Measurements from ENCODE around the gene SPPL3.
"Not testable (repeated sequence)": the region's sequence is repeated elsewhere in the genome, so short reads cannot be mapped to it uniquely, and the experiment has no call there.

The SPPL3 gene

GRCh38 chr12:120917748-120918147 is 13.6 kb upstream of the SPPL3 start:
- no peak overlapping the region for H3K9ac ChIP-seq (ENCODE audit: low read depth, low read length)
- H3K9me3 ChIP-seq (ENCODE audit: insufficient read depth, low read depth, low read length), result 0 out of 2 replicates have a peak, but pooled peaks cover 2% of the 10 kb centered on the region
- H3K4me3 ChIP-seq (ENCODE audit: low read length), result no peak overlapping the region
- WGBS, result 96% methylated on average over 2 of the region's 2 CpGs
- H3K4me1 ChIP-seq (ENCODE audit: insufficient read depth, low read length), result no peaks in the 10 kb centered on the region
- no peak overlapping the region for H3K27ac ChIP-seq (ENCODE audit: low read depth, low read length)
- H3K27me3 ChIP-seq (ENCODE audit: insufficient read depth, low read length), result no peaks in the 10 kb centered on the region
- no peaks in the 10 kb centered on the region for H3K36me3 ChIP-seq (ENCODE audit: insufficient read depth, low read length)

GRCh38 chr12:120916561-120916960 is 12.4 kb upstream of the SPPL3 start:
- Histone ChIP-seq H3K27me3 (ENCODE audit: insufficient read depth, low read length) (no peaks in the 10 kb centered on the region), H3K9ac (ENCODE audit: low read depth, low read length) (no peak overlapping the region)
- WGBS, result 94% methylated on average over 14 of the region's 14 CpGs

DNA sequence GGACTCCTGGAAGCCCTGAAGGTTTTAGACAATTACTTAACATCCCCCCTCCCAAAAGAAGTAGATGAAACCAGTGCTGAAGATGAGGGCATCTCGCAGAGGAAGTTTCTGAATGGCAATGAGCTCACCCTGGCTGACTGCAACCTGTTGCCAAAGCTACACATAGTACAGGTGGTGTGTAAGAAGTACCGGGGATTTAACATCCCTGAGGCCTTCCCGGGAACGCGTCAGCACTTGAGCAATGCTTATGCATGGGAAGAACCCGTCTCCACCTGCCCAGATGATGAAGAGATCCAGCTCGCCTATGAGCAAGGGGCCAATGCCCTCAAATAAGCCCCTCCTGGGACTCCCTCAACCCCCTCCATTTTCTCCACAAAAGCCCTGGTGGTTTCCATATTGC is 10.6 kb upstream of the SPPL3 start:
- Histone ChIP-seq H3K4me3 (ENCODE audit: low read length) (no peak overlapping the region), H3K27me3 (ENCODE audit: insufficient read depth, low read length) (no peaks in the 10 kb centered on the region), H3K36me3 (ENCODE audit: insufficient read depth, low read length) (no peaks in the 10 kb centered on the region), H3K9ac (ENCODE audit: low read depth, low read length) (no peak overlapping the region), H3K9me3 (ENCODE audit: insufficient read depth, low read depth, low read length) (0 out of 2 replicates have a peak, but pooled peaks cover 2% of the 10 kb centered on the region), H3K4me1 (ENCODE audit: insufficient read depth, low read length) (no peaks in the 10 kb centered on the region), H3K27ac (ENCODE audit: low read depth, low read length) (no peak overlapping the region)
- 91% methylated on average over 7 of the region's 7 CpGs for WGBS

More at GRCh38 chr12:120916561-120916960, 12.4 kb upstream of the SPPL3 start:
- Histone ChIP-seq H3K4me1 (ENCODE audit: insufficient read depth, low read length) (no peaks in the 10 kb centered on the region), H3K4me3 (ENCODE audit: low read length) (no peak overlapping the region), H3K36me3 (ENCODE audit: insufficient read depth, low read length) (no peaks in the 10 kb centered on the region), H3K9me3 (ENCODE audit: insufficient read depth, low read depth, low read length) (0 out of 2 replicates have a peak, but pooled peaks cover 2% of the 10 kb centered on the region), H3K27ac (ENCODE audit: low read depth, low read length) (no peak overlapping the region)

DNA sequence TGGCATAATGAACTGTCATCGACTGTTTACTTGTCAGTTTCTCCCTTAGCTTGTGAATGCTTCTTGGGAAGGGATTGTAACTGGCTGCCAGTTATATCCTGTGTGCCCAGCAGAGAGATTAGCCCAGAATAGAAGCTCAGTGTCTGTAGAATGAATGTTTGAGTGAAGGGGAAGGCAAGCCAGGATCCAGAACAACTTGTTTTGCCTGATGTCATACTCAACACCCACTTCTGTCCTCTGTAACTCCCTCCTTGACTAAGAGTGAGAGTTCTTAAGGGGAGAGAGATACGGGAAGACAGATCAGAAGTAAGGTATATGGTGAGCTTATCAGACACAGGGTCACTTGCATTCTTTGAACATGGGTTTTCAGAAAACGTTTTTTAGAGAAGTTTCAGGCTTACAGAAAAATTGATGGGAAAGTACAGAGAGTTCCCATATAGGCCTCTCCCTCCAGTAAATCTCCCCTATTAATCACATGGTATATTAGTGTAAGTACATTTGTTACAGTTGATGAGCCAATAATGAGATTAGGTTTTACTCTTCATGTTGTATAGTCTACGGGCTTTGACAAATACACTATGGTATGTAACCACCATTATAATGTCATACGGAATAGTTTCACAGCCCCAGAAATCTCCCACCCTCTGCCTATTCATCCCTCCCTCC is 5.6 kb upstream of the SPPL3 start:
- Histone ChIP-seq H3K4me1 (ENCODE audit: insufficient read depth, low read length) (no peaks in the 10 kb centered on the region), H3K36me3 (ENCODE audit: insufficient read depth, low read length) (no peaks in the 10 kb centered on the region), H3K27me3 (ENCODE audit: insufficient read depth, low read length) (no peaks in the 10 kb centered on the region), H3K27ac (ENCODE audit: low read depth, low read length) (no peak overlapping the region), H3K9me3 (ENCODE audit: insufficient read depth, low read depth, low read length) (no peaks in the 10 kb centered on the region), H3K4me3 (ENCODE audit: low read length) (no peak overlapping the region), H3K9ac (ENCODE audit: low read depth, low read length) (no peak overlapping the region)
- 83% methylated on average over 5 of the region's 5 CpGs for WGBS

DNA sequence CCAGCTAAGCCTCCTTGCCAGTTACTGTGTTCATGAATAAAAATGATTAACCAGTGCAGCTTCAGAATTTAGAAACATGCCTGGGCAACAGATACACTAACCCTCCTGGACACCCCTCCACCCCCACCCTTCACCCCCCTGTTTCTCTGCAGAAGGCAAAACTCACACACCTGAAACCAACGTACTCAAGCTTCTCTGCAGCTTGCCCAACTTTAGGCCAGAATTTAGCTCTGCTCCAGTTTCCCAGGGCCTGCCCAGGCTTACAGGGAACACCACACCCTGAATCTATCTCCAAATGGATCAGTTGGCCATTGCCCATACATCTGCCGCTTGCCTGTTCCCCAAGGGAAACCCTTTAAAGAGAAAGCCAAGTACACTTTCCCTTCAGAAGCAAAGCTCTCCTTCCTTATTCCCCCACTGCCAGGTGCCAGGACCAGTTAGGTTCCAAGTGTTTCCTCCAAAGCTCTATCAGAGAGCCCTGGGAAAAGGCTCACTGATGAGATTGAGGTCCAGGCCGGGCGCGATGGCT is 1.8 kb upstream of the SPPL3 start:
- WGBS, result 95% methylated on average over 5 of the region's 5 CpGs
- no peak overlapping the region for H3K9ac ChIP-seq (ENCODE audit: low read depth, low read length)

GRCh38 chr12:120903412-120904196 is 554 bp downstream of the SPPL3 start:
- no peaks in the 10 kb centered on the region for H3K9me3 ChIP-seq (ENCODE audit: insufficient read depth, low read depth, low read length)
- H3K27me3 ChIP-seq (ENCODE audit: insufficient read depth, low read length), result no peaks in the 10 kb centered on the region
- H3K4me1 ChIP-seq (ENCODE audit: insufficient read depth, low read length), result peaks cover 4% of the 10 kb centered on the region; the same call in 1 of the 2 replicates
- 0 out of 2 replicates have a peak overlapping the region, but pooled peaks have one; percentile 49 for H3K27ac ChIP-seq (ENCODE audit: low read depth, low read length)
- H3K36me3 ChIP-seq (ENCODE audit: insufficient read depth, low read length), result peaks cover 10% of the 10 kb centered on the region; the same call in 1 of the 2 replicates
- peak overlapping the region; percentile 88 for H3K4me3 ChIP-seq (ENCODE audit: low read length)
- WGBS, result under 1% methylated on average over 80 of the region's 85 CpGs
- H3K9ac ChIP-seq (ENCODE audit: low read depth, low read length), result peak overlapping the region; percentile 92

More for the DNA sequence above, 1.8 kb upstream of the SPPL3 start:
- Histone ChIP-seq H3K36me3 (ENCODE audit: insufficient read depth, low read length) (no peaks in the 10 kb centered on the region), H3K4me3 (ENCODE audit: low read length) (no peak overlapping the region), H3K9me3 (ENCODE audit: insufficient read depth, low read depth, low read length) (no peaks in the 10 kb centered on the region), H3K27me3 (ENCODE audit: insufficient read depth, low read length) (no peaks in the 10 kb centered on the region), H3K4me1 (ENCODE audit: insufficient read depth, low read length) (peaks cover 4% of the 10 kb centered on the region; the same call in 1 of the 2 replicates), H3K27ac (ENCODE audit: low read depth, low read length) (no peak overlapping the region)

GRCh38 chr12:120902846-120903411 is 1.2 kb downstream of the SPPL3 start:
- Histone ChIP-seq H3K36me3 (ENCODE audit: insufficient read depth, low read length) (peaks cover 10% of the 10 kb centered on the region; the same call in 1 of the 2 replicates), H3K9ac (ENCODE audit: low read depth, low read length) (peak overlapping the region; percentile 92), H3K9me3 (ENCODE audit: insufficient read depth, low read depth, low read length) (no peaks in the 10 kb centered on the region), H3K4me3 (ENCODE audit: low read length) (peak overlapping the region; percentile 88), H3K27ac (ENCODE audit: low read depth, low read length) (no peak overlapping the region), H3K4me1 (ENCODE audit: insufficient read depth, low read length) (peaks cover 4% of the 10 kb centered on the region; the same call in 1 of the 2 replicates), H3K27me3 (ENCODE audit: insufficient read depth, low read length) (no peaks in the 10 kb centered on the region)
- WGBS, result 23% methylated on average over 15 of the region's 15 CpGs

- WGBS, result 91% methylated on average over 4 of the region's 4 CpGs
- Histone ChIP-seq H3K27ac (ENCODE audit: low read depth, low read length) (no peak overlapping the region), H3K27me3 (ENCODE audit: insufficient read depth, low read length) (no peaks in the 10 kb centered on the region), H3K36me3 (ENCODE audit: insufficient read depth, low read length) (peaks cover 10% of the 10 kb centered on the region; the same call in 1 of the 2 replicates), H3K4me3 (ENCODE audit: low read length) (no peak overlapping the region), H3K4me1 (ENCODE audit: insufficient read depth, low read length) (peaks cover 4% of the 10 kb centered on the region; the same call in 1 of the 2 replicates), H3K9me3 (ENCODE audit: insufficient read depth, low read depth, low read length) (no peaks in the 10 kb centered on the region), H3K9ac (ENCODE audit: low read depth, low read length) (no peak overlapping the region)
Observed at GRCh38 chr12:120901818-120902217, 2.3 kb downstream of the SPPL3 start.

DNA sequence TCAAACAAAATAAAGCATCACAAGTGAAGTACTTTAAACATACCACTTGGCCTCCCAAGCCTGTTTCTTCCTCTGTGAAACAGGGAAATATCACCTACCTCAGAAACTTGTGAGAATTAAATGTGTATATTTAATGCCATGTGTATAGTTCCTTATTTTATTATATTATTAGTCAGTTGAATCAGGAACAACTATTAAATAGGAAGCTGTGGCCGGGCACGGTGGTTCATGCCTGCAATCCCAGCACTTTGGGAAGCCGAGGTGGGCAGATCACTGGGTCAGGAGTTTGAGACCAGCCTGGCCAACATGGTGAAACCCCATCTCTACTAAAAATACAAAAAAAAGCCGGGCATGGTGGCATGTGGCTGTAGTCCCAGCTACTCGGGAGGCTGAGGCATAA is 3.1 kb downstream of the SPPL3 start:
- H3K9me3 ChIP-seq (ENCODE audit: insufficient read depth, low read depth, low read length); H3K27me3 ChIP-seq (ENCODE audit: insufficient read depth, low read length); H3K4me3 ChIP-seq (ENCODE audit: low read length); H3K4me1 ChIP-seq (ENCODE audit: insufficient read depth, low read length); H3K27ac ChIP-seq (ENCODE audit: low read depth, low read length); H3K9ac ChIP-seq (ENCODE audit: low read depth, low read length): not testable (repeated sequence)
- H3K36me3 ChIP-seq (ENCODE audit: insufficient read depth, low read length), result peaks cover 10% of the 10 kb centered on the region; the same call in 1 of the 2 replicates
- 97% methylated on average over 5 of the region's 5 CpGs for WGBS

GRCh38 chr12:120895532-120895931 is 8.6 kb downstream of the SPPL3 start:
- peaks cover 10% of the 10 kb centered on the region; the same call in 1 of the 2 replicates for H3K36me3 ChIP-seq (ENCODE audit: insufficient read depth, low read length)
- WGBS, result 95% methylated on average over 7 of the region's 7 CpGs
- no peak overlapping the region for H3K4me3 ChIP-seq (ENCODE audit: low read length)
- H3K27me3 ChIP-seq (ENCODE audit: insufficient read depth, low read length), result no peaks in the 10 kb centered on the region
- no peak overlapping the region for H3K9ac ChIP-seq (ENCODE audit: low read depth, low read length)
- no peaks in the 10 kb centered on the region for H3K9me3 ChIP-seq (ENCODE audit: insufficient read depth, low read depth, low read length)
- peaks cover 6% of the 10 kb centered on the region for H3K4me1 ChIP-seq (ENCODE audit: insufficient read depth, low read length)
- H3K27ac ChIP-seq (ENCODE audit: low read depth, low read length), result no peak overlapping the region

DNA sequence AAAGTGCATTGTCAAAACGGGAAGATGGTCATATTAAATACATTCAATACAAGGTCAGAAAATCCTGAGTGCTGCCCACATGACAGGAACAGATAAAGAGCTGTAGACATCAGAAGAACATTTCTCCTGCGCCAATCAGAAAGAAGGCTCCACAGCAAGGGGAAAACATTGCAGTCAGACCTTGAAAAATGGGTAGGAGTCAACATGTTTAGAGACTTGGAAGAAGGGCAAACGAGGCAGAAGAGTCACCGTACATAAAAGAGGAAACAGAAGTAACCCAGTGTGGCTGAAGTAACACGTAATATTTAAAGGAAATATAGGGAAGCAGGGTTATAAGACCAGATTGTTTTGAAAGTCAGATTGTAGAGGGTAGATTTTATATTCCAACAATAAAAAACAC is 11.9 kb downstream of the SPPL3 start:
- Histone ChIP-seq H3K27ac (ENCODE audit: low read depth, low read length) (no peak overlapping the region), H3K36me3 (ENCODE audit: insufficient read depth, low read length) (no peaks in the 10 kb centered on the region), H3K4me1 (ENCODE audit: insufficient read depth, low read length) (peaks cover 6% of the 10 kb centered on the region), H3K9ac (ENCODE audit: low read depth, low read length) (no peak overlapping the region), H3K4me3 (ENCODE audit: low read length) (no peak overlapping the region), H3K27me3 (ENCODE audit: insufficient read depth, low read length) (no peaks in the 10 kb centered on the region), H3K9me3 (ENCODE audit: insufficient read depth, low read depth, low read length) (no peaks in the 10 kb centered on the region)
- 93% methylated on average over 5 of the region's 5 CpGs for WGBS

All from HUES64 (cell line).